Hypothalamus (tissue), 51 donors: Measurements from ENCODE around the gene GLUL.

Source experiments
- DNase-seq, 51 donors: peaks; one replicate each; lab custom pipeline; 2025; lab: John Stamatoyannopoulos, UW

Gene GLUL

GRCh38 chr1:182332261-182333060 is 59.1 kb downstream of the GLUL start:
- no peak for DNase-seq
